Endothelial cell of umbilical vein (primary cell): ENCODE results near the gene SMPDL3B.

ENCODE experiments used
- FOS ChIP-seq: IDR thresholded peaks from 2 replicates; pipeline ENCODE4 v1.6.1; 2011; ENCODE audit warnings: mild to moderate bottlenecking, low read length, moderate library complexity, borderline replicate concordance; ENCODE audit not compliant: insufficient read depth
- JUN ChIP-seq: IDR thresholded peaks from 2 replicates; pipeline ENCODE4 v1.6.1; 2011; ENCODE audit warnings: borderline replicate concordance, low read depth; ENCODE audit not compliant: insufficient read length, insufficient read depth
- POLR2A ChIP-seq: IDR thresholded peaks from 2 replicates; pipeline ENCODE4 v1.6.1; 2012; ENCODE audit warnings: low read depth, mild to moderate bottlenecking, control low read depth, low read length
- POLR2AphosphoS5 ChIP-seq: IDR thresholded peaks from 2 replicates; pipeline ENCODE4 v1.6.1; 2012; ENCODE audit warnings: low read depth, mild to moderate bottlenecking, control low read depth, low read length, moderate library complexity; ENCODE audit not compliant: insufficient read depth
- TF ChIP-seq, protein P1 (sequence below), 2 donors: IDR thresholded peaks; 1 replicate in 1 of 2; 2 replicates in 1 of 2; pipeline ENCODE4 v1.5.1; 2011; ENCODE audit warnings: low read length in 2 of 2, mild to moderate bottlenecking in 2 of 2, moderate library complexity in 2 of 2, control low read depth in 1 of 2, inconsistent platforms in 1 of 2, low read depth in 1 of 2; ENCODE audit not compliant: insufficient read depth in 1 of 2; ENCODE audit errors: extremely low read depth in 1 of 2
- TF ChIP-seq, protein P2 (sequence below): IDR thresholded peaks from 2 replicates; pipeline ENCODE4 v1.6.1; 2011; ENCODE audit not compliant: insufficient read depth, insufficient read length

DNA sequence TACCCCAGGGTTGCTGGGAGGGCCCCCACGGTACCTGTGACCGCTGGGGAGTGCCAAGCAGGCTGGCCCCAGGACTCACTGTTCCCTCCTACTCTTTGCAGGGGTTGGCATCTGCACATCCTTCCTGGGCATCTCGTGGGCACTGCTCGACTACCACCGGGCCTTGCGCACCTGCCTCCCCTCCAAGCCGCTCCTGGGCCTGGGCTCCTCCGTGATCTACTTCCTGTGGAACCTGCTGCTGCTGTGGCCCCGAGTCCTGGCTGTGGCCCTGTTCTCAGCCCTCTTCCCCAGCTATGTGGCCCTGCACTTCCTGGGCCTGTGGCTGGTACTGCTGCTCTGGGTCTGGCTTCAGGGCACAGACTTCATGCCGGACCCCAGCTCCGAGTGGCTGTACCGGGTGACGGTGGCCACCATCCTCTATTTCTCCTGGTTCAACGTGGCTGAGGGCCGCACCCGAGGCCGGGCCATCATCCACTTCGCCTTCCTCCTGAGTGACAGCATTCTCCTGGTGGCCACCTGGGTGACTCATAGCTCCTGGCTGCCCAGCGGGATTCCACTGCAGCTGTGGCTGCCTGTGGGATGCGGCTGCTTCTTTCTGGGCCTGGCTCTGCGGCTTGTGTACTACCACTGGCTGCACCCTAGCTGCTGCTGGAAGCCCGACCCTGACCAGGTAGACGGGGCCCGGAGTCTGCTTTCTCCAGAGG lies 31.8 kb downstream of the SMPDL3B start:
- no peak for TF ChIP-seq POLR2AphosphoS5
- TF ChIP-seq, protein P1, sequence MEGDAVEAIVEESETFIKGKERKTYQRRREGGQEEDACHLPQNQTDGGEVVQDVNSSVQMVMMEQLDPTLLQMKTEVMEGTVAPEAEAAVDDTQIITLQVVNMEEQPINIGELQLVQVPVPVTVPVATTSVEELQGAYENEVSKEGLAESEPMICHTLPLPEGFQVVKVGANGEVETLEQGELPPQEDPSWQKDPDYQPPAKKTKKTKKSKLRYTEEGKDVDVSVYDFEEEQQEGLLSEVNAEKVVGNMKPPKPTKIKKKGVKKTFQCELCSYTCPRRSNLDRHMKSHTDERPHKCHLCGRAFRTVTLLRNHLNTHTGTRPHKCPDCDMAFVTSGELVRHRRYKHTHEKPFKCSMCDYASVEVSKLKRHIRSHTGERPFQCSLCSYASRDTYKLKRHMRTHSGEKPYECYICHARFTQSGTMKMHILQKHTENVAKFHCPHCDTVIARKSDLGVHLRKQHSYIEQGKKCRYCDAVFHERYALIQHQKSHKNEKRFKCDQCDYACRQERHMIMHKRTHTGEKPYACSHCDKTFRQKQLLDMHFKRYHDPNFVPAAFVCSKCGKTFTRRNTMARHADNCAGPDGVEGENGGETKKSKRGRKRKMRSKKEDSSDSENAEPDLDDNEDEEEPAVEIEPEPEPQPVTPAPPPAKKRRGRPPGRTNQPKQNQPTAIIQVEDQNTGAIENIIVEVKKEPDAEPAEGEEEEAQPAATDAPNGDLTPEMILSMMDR (IDR thresholded peaks at IDR 0.05; ENCODE audit: extremely low read depth in 1 of 2, insufficient read depth in 1 of 2, low read depth in 1 of 2, low read length in 2 of 2): no peak
- TF ChIP-seq, protein P2, sequence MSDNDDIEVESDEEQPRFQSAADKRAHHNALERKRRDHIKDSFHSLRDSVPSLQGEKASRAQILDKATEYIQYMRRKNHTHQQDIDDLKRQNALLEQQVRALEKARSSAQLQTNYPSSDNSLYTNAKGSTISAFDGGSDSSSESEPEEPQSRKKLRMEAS: no peak
- no peak for TF ChIP-seq JUN
- no peak for TF ChIP-seq FOS
- no peak for TF ChIP-seq POLR2A
